HG03196 (cell line): ENCODE results near the gene RALBP1.
"Not testable (repeated sequence)": the region's sequence is repeated elsewhere in the genome, so short reads cannot be mapped to it uniquely, and the experiment has no call there.

Experiments used
- ATAC-seq: cut with Tn5 transposase; IDR thresholded peaks from one replicate; pipeline ENCODE4 v1.9.1; 2021; ENCODE audit not compliant: unreplicated experiment

The RALBP1 gene

DNA sequence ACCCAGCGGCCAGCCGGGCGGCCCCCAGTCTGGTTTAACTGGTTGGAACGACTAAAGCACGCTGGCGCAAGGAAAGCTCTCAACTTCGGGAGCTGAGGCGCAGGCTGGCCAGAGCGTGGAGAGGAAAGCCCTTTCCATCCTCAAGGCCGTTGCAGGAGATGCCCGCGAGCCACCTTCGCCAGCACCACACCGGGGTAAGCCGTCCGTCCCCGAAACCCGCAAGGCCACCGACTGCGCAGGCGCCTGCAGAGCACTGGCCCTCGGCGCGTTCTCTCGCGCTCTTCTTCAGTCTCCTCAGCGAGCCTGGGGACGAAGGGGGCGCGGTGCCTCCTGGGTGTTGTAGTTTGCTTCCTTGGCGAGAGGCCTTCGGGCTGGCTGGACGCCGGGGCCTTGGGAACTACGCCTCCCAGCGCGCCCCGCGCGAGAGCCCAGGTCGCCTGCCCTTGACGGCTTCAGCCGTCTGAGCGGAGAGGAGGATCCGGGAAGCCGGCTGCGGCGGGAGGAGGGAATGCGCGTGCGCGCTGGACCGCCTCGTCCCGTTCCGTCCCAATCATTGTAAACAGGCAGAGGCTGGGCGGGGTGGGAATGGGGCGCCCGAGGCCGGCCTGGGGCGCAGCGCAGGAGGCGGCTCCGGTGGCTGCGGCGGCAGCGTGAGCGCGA lies at the start of gene RALBP1:
Gene RALBP1 (plus strand): TSS at position 531 of the 660 bp plus-strand sequence. CDS start 37,533 bp downstream, outside the sequence.
- peak; percentile 94 for ATAC-seq

- no peak for ATAC-seq
Measured at GRCh38 chr18:9426753-9427152, 48.6 kb upstream of the RALBP1 start.

DNA sequence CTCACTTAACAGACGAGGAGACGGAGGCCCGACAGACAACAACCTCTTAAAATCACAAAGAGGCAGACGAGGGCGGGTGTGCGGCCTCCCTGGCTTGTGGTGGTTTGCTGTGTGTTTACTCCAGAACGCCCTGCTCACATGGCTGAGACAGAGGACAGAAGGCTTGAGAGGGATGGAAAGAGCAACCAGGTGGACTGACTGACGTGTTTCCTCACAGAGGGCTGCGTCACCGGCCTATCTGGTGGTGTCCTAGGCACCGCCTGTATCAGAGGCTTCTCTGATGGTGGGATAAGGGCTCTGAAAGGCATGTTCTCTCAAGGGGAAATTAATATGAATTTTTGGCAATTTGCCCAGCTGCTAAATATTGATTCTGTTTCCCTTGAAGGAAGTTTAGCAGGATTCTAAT lies 47.0 kb upstream of the RALBP1 start:
- no peak for ATAC-seq

DNA sequence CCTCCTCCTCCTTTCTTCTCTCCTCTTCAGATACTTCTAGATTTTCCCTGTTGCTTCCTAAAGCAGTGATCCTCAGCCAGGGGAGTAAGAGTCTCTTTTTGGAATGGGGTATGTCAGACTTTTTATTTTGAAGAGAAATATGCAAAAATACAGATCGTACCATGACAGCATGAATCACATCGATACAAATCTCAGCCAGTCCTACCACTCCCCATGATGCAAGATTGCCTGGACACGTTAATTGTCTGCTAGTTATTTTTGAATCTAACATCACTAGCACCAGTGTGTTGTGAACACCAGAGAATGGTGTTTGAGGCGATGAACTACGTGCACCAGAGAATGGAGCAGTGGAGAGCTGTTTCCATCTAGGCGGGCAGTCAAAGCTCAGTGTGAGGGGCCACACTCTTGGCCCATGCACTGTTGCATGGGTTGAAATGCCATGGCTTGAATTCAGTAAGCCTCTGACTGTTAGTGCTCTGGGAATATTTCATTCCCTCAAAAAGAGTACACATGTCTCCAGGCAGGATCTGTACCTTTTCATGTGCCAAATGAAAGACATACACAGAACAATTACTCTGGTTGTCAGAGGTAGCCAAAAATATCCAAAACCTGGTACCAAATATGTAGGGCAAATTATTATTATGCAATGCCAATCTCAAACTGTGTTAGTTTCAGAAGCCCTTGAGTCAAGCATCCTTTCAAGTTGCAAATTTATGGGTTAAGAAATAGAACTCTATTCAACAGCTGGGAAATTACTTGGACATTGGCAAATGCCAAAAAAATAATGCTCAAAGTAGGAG lies 46.3 kb upstream of the RALBP1 start:
- ATAC-seq = no peak

- no peak for ATAC-seq
Measured at GRCh38 chr18:9429662-9429993, 45.7 kb upstream of the RALBP1 start.

DNA sequence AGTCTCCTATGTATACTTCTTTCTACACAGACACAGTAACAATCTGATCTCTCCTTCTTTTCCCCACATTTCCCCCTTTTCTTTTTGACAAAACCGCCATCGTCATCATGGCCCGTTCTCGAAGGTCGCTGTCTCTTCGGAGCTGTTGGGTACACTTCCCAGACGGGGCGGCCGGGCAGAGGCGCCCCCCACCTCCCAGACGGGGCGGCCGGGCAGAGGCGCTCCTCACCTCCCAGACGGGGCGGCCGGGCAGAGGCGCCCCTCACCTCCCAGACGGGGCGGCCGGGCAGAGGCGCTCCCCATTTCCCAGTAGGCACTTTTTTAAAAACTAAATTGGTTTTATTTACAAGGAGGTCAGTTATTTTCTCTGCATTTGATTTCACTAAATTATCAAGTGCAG lies 45.0 kb upstream of the RALBP1 start:
- ATAC-seq = not testable (repeated sequence)

GRCh38 chr18:9431296-9431695 lies 44.0 kb upstream of the RALBP1 start:
- ATAC-seq = no peak

GRCh38 chr18:9433122-9433521 lies 42.2 kb upstream of the RALBP1 start:
- not testable (repeated sequence) for ATAC-seq

GRCh38 chr18:9433671-9434121 lies 41.6 kb upstream of the RALBP1 start:
- no peak for ATAC-seq

DNA sequence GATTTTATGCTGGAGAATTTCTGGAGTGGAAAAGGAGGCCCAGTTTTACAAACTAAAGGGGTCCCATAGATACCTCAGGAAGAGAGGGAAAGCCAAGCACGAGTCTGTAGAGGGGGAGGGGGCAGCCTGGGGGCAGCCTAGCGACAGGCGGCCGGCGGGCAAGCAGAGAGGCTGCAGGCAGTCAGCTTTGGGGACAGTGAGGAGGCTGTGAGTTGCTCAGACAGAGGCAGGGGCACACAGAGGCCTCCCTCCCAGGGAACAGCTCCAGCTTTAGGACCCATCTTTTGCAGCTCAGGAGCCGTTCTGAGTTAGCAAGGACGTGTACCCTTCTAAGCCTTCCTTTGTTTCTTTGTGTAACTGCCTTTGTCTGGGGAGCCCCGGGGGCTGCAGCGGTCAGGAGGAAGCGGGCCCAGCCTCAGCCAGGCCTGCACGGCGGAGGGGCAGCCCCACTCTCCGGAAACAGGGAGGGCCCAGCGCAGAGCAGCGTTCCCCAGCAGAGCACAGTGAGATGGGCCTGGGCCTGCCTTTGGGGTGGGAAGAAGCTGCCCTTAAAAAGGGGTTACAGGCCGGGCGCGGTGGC lies 41.1 kb upstream of the RALBP1 start:
- no peak for ATAC-seq

DNA sequence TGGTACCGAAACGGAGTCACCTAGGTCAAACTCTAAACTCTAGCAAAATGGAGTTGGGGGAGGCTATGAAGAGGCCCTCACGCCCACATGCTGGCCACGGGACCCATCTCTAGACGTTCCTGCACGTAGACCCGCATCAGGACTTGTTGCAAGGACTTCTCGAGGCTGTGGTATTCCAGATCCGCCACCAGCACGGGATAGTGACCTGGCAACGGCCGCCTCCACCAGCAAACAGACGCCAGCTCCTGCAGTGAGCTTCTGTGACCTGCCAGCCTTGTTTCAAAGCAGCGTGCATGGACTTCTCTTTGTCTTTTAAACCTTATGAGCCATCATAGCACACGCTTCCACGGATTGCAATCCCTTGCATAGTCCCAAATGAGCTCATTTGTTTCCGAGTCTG lies 40.3 kb upstream of the RALBP1 start:
- no peak for ATAC-seq

DNA sequence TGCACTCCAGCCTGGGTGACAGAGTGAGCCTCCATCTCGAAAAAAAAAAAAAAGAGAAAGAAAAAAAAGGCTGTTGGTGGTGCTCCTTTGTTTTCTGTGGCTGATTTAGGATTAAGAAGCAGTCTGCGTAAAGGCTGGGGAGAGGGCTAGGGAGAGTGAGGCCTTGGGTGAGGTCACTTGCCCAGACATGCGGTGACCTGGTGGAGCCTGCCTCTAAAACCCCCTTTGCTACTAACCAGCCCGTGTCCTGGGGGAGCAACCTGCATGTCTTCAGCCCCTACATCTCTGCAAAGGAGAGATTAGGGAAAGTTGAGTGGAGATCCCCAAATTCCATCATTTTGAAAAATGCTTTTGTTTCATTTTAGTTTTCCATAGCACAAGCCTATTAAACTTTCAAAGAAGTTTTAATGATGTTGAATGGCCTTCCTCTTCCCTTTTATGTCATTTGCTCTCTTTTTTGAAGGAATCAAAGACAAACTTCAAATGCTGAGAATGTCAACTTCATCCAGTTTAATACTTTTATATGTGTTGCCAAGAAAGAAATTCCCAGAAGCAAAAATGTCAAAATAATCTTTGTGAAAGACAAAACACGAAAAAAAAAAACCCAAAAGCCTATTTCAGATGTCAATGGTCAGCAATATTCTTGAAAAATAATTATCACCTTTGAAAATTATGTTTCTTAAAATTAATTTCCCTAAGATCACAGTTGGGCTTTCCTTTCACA lies 38.9 kb upstream of the RALBP1 start:
- ATAC-seq = no peak

- ATAC-seq = no peak
Measured at GRCh38 chr18:9437021-9437437, 38.3 kb upstream of the RALBP1 start.

GRCh38 chr18:9437672-9438071 lies 37.6 kb upstream of the RALBP1 start:
- no peak for ATAC-seq

DNA sequence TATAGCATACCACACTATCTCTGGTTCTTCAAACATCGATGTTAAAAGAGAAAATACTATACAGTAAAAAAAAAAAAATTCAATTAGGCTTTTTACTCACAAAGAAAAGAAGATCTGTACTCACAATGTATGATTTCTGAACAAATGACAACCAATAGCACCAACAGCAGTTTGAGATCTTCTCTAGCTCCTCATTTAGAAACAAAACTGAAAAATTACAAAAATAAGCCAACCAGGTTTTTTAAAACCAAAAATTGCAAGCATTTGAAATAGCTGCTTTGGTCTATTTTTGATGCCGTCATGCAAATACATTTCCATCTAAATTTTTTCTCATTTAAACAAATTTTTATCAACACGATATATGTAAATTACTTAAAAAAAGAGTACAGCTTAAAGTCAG lies 34.3 kb upstream of the RALBP1 start:
- no peak for ATAC-seq

DNA sequence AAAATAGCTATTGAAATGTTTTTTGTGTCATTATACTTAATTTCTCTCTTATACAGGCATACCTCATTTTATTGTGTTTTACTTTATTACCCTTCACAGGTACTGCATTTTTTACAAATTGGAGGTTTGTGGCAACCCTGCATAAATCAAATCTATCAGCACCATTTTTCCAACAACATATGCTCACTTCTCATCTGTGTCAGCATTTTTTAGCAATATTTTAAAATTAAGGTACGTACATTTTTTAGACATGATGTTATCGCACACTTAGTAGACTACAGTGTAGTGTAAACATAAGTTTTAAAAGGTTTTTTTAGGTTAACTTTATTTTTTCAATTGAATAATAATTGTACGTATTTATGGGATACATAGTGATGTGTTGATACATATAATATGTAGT lies 30.8 kb upstream of the RALBP1 start:
- no peak for ATAC-seq

DNA sequence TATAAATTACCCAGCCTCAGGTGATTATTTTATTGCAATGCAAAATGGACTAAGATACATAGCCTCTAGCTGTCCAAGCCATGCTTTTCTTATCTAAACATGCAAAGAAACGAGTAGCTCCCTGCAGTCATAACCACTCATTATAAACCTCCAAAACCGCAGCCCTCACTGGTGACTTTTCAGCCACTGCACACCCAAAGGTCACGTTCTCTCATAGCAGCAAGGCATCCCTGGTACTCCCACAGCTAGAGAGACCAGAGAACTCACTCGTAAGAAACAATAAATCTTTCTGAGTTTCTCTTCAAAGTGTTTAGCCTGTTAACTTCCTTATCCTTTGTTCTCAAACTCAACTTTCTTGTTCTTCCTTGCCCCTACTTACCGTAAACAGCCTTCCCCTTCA lies 28.5 kb upstream of the RALBP1 start:
- no peak for ATAC-seq

DNA sequence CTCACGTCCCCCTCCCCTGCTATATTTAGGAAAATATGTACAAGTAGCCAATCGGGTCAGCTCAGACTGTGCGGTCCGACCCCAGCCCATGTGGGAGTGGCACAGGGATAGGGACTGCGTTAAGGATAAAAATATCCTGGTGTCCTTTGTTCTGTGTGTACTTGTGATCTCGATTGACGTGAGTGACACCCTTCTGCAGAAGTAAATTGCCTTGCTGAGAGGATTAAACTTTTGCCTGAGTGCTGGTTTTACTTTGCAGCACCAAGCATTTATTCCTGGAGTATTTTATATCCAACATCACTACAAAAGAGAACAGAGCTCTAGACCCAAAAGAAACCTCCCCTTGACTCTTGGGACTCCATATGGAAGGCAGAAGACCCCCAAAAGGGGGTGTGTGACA lies 28.0 kb upstream of the RALBP1 start:
- ATAC-seq = no peak

DNA sequence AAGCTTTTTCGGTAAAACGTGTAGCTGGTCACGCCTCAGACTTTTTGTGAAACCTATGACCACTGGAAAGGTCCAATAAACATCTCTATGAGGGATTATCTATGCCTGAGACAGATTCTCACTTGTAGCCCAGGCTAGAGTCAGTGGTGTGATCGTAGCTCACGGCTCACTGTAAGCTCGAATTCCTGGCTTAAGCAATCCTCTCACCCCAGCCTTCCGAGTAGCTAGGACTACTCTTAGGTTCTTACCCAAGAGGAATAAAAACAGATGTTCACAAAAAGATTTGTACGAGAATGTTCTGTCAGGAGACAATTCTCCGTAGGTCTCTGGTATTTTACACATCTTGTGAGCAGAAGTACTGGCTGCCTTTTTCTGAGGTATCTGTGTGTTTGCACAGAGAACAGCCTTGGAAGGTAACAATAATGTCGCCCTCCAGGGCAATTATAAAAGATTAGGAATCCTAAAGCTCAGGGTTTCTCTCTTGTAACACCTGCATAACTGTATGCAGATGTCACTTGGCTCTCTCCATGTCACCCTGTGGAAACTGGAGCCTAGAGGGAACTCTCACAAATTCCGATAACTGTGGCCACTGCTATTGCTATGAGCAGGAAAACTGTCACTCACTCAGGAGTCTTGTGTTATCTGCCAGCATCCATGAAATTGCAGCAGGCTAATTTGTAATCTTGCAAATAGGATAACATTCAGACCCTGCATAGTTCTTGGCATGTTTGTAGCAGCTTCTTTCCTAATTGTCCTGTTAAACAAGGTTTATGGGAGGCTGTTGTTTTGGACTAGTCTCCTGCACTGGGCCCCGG lies 25.5 kb upstream of the RALBP1 start:
- no peak for ATAC-seq

DNA sequence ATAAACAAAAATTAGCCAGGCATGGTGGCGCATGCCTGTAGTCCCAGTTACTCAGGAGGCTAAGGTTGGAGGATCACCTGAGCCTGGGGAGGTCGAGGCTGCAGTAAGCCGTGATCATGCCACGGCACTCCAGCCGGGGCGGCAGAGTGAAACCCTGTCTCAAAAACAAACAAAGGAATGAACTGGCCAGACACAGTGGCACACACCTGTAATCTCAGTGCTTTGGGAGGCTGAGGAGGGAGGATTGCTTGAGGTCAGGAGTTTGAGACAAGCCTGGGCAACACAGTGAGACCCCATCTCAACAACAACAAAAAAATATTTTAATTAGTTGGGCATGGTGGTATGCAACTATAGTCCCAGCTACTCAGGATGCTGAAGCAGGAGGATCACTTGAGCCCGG lies 24.4 kb upstream of the RALBP1 start:
- not testable (repeated sequence) for ATAC-seq

DNA sequence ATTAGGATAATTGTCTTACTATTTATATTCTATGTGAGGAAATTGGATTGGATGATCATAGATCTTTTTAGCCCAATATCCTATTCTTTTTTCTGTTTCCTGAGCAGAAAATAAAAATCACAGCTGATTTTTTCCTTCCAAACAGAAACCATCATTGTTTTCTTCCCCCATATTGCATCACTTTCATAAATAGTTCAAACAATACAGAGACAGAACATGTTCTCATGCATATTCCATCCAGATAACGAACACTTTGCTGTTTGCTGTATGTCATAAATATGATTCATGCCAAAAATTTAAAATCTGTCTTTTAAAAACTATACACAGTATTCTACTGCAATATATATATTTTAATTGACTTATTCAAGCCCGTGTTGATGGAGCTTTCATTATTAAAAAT lies 22.0 kb upstream of the RALBP1 start:
- no peak for ATAC-seq
